GM21619 (cell line): ENCODE measurements around the gene FMNL3.
"Not testable (repeated sequence)": the region's sequence is repeated elsewhere in the genome, so short reads cannot be mapped to it uniquely, and the experiment has no call there.

ENCODE experiments used
- ATAC-seq: cut with Tn5 transposase; IDR thresholded peaks from one replicate; pipeline ENCODE4 v1.9.1; 2021; ENCODE audit not compliant: unreplicated experiment

FMNL3 gene

DNA sequence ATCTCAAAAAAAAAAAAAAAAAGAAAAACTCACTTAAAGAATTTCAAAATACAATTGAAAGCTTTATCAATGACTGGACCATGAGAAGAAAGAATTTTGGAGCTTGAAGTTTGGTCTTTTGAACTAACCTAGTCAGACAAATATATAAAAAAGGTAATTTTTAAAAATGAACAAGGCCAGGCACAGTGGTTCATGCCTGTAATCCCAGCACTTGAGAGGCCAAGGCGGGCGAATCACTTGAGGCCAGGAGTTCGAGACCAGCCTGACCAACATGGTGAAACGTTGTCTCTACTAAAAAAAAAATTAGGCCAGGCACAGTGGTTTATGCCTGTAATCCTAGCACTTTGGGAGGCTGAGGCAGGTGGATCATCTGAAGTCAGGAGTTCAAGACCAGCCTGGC, 96.4 kb downstream of the FMNL3 start:
- not testable (repeated sequence) for ATAC-seq

DNA sequence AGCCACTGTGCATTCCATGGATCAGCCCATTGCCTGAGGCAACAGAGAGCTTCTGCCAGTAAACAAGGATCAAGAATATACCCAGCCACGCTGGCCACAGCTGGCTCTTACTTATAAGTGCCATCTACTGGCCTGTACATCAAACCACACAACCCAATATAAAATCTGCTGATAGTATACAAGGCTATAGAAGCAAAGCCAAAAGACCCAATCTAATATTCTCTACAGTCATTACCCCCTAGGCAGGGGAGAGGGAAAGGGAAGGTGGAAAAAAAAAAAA, 97.4 kb downstream of the FMNL3 start:
- no peak for ATAC-seq

DNA sequence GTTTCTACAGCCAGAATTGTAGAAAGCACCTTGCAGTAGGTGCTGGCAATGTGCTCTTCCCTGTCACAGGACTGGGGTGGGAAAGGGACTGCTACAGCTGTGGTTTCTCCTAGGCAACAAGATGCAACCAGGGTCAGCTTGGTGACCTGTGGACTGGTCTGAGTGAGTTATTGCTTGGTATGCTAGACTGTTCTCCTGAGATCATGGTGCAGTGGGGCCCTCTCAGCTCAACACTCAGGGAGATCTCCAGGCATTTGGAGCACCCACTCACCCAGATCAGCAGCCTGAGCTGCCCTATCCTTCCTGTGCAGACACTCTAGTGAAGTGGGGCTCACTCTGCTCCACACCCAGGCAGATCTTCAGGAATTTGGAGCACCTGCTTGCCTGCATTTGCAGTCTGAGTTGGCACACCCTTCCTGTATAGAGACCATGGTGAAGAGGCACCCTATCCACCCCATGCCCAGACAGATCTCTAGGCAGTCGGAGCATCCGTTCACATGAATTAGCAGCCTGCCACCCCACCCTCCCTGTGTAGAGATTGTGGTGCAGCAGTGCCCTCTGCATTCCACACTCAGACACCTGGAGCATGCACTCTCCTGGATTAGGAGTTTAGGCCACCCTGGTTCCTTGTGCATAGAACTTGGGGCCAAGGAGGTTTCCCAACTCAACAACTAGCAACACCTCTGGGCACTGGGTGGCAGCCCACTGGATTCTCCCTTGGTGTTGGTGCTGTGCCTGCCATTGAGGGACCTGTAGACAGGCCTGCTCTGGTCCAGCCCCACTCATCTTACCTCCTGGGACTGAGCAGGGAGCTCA, 97.9 kb downstream of the FMNL3 start:
- ATAC-seq: no peak

DNA sequence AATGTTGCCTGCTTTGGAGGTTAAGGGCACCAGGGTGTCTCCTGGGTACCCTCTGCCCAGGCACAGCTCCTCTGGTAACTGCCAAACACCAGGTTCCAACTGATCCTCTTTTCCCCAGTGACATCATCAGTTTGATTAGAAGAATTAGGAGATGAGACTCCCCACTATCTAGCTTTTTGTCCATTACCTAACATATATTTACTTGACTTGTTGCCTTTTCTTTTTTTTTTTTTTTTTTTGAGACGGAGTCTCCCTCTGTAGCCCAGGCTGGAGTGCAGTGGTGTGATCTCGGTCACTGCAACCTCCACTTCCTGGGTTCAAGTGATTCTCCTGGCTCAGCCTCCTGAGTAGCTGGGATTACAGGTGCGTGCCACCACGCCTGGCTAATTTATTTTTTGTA, 101.7 kb downstream of the FMNL3 start, which contains the start of gene FAM186B:
Gene FAM186B (minus strand): TSS at position 101 of the 400 bp plus-strand sequence. CDS start 162 bp downstream, outside the sequence.
- not testable (repeated sequence) for ATAC-seq

DNA sequence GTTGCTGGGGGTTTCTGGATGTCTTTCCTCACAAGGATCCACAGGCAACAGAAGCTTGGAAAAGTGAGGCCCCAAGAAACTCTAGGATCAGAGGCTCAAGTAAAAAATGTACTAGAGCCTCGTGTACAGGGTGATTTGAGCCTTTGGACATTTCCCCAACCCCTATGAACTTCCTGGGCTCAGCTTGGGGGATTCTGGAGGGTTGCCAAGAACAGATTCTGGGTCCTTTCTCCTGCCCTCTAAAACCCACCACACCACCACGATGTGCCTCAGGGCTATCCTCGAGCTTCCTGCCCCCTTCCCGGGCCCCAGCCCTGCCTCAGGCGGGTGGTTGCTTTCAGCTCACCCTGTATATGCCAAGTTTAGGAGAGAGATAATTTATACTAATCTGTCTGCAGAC, 102.3 kb downstream of the FMNL3 start:
- ATAC-seq: no peak

DNA sequence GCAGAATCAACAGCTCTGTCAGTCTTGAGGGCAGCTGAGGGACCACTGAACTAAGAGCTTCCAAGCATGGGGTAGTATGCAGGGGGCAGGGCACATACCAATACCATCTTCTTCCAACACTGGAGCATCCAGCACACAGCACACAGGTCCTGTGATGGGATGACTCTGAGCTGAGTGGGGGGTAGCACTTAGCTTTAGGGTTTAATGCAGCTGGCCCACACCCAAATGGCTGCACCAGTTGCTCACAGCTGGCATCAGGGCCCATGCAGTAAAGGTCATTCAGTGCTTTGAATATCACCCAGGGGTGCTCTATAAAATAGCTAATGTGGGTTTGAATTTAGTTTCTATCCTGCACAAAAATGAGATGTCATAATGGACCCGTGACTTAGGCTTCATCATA, 103.5 kb downstream of the FMNL3 start:
- ATAC-seq: no peak

DNA sequence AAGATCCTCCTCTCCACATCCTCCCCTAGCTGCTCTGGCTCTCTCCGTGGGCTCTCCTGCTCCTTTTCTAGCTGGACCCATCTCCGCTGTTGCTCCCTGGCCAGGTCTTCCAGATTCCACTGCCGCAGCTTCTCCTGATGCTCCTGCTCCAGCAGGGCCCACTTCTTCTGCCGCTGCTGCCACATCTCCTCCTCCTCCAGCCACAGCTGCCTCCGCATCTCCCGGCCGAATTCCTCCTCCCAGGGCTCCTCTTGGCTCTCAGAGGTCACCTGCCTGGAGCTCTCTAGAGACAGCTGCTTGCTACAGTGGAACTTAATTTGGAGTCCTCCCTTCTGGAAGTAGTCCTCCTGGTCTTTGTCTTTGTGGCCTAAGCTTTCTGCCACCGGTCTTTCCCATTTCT, 107.2 kb downstream of the FMNL3 start:
- no peak for ATAC-seq

DNA sequence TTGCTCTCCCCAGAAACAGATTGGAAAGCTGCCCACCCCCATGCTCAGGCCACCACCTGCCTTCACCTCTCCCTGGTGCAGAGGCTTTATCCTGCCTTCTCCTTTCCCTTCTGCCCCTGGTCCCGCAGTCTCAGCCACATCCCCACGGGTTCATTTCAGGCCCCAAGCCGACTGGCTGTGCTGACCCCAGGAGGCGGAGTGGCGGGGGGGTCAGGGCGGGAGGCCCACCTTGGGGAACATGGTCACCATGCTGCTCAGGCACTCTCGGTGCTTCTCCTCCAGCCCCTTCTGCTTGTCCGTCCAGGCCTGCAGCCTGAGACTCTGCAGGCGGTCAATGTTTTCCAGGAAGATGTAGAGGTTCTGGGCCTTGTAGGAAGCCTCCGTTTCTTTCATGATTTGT, 108.7 kb downstream of the FMNL3 start:
- ATAC-seq: no peak

DNA sequence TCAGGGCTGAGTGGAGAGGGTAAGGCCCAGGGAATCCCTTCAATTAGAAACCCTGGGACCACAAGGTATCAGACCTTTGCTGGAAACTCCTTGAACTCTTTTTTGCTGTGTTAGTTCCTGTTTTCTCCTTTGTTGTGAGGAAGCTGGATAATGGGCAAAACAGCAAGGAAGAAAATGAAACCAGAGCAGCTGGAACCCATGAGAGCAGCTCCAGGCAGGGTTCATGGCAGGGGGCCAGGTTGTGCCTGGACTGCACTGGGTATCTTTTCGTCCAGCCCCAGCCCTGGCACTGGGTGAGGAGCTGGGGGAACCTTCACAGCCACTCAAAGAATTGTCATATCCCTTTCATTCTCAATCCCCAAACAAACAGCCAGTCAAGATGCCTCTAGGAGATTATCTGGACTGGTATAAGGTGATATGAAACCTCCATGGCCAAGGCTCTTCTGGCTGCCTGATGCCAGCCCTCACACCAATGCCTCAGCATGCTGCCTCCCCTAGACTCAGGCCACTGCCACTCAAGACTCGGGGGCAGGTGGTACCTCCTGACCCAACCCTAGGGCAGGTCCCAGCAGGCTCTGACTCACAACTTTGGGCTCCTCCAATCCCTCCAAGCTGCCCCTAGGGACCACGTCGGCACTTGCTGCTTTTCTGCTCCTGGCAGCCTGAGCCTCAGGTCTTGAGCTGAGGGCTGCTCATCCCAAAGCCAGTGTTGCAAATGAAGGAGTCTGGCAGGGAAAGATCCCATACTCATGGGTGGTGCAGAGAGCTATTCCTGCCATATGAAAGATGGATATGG, 118.3 kb downstream of the FMNL3 start:
- ATAC-seq: no peak

DNA sequence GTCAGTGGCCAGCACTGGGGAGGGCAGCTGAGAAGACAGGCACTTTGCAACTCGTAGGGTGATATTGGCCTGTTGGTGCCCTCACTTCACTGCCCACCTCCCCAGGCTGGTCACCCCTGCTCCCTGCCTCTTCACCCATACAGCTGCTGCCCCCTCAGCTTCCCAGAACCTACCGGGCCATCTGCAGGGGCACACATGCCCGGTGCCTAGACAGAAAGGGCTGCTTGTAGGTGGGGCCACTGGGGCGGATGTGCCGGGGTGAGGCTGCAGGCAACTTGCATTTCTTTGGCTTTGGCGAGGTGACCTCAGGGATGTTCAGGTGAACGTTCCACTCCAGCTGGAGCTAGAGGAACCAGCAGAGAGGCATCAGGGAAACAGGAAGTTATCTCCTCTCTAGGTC, 118.9 kb downstream of the FMNL3 start:
- no peak for ATAC-seq

DNA sequence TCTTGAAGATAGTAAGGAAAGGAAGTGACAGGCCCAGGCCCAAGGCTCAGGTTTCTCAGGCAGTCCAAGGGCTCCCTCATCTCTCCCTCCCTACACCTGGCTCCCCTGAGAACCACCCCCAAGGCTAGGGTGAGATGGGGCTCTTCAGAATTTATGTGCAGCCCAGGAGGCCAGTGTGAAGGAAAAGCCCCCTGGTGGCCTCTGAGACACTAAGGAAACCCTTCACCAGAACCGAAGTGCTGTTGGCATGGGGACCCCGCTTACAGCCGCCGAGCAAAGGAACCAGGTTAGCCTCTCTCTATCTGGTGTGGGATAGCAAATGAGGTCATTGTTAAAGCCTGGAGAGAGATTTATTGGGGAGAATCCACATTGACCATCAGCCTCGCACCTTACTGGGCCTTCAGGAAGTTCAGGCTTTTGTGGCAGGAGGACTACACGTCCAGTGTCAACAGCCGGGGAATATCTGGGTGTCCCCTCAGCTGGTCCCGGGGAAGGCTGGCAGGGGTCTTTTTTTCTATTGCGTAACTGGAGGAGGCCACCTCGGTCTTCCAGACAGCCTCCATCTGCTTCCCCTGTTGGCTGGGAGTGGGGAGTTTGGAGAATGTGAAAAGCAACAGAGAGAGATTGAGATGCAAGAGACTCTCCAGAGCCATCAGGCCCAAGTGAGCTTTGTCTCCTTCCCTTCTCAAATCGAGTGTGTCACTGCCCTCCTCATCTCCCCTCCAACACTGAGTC, 119.9 kb downstream of the FMNL3 start:
- ATAC-seq: no peak
